OCI-LY1 (cell line): ENCODE results near the gene LRFN2.

ENCODE experiments used
- H2AFZ ChIP-seq: fragments of 200-600 bp; sonication (generic), shearing (Covaris generic); 2 replicates; pipeline ENCODE4 v1.6.0; 2014; ENCODE audit warnings: antibody characterized with exemption, mild to moderate bottlenecking, low read length
- H3F3A ChIP-seq: fragments of 200-600 bp; sonication (generic), shearing (Covaris generic); 2 replicates; pipeline ENCODE4 v1.6.0; 2014; ENCODE audit warnings: mild to moderate bottlenecking, antibody characterized with exemption, low read length, moderate library complexity; ENCODE audit not compliant: insufficient read depth
- H3K27ac ChIP-seq: fragments of 200-600 bp; sonication (generic); 2 replicates; pipeline ENCODE4 v1.5.1; 2014; ENCODE audit warnings: low read length, mixed run types, mild to moderate bottlenecking, low read depth; ENCODE audit not compliant: poor library complexity, severe bottlenecking
- H3K27me3 ChIP-seq: fragments of 200-600 bp; sonication (generic); 2 replicates; pipeline ENCODE4 v1.6.0; 2014; ENCODE audit warnings: antibody characterized with exemption, mild to moderate bottlenecking, low read length, moderate library complexity; ENCODE audit not compliant: insufficient read depth
- H3K36me3 ChIP-seq: fragments of 200-600 bp; sonication (generic); 2 replicates; pipeline ENCODE4 v1.6.1; 2014; ENCODE audit warnings: mild to moderate bottlenecking, antibody characterized with exemption, low read length, moderate library complexity, mixed read lengths; ENCODE audit not compliant: insufficient read depth
- H3K4me1 ChIP-seq: fragments of 200-600 bp; sonication (generic); 2 replicates; pipeline ENCODE4 v1.5.1; 2014; ENCODE audit warnings: mild to moderate bottlenecking, low read length, moderate library complexity; ENCODE audit not compliant: insufficient read depth, severe bottlenecking
- H3K4me2 ChIP-seq: fragments of 200-600 bp; sonication (generic), shearing (Covaris generic); 2 replicates; pipeline ENCODE4 v1.6.1; 2014; ENCODE audit warnings: low read length
- H3K4me3 ChIP-seq: fragments of 200-600 bp; sonication (generic); 2 replicates; pipeline ENCODE4 v1.5.1; 2014; ENCODE audit warnings: low read length, low read depth, mild to moderate bottlenecking, mixed read lengths; ENCODE audit not compliant: poor library complexity, severe bottlenecking
- H3K79me2 ChIP-seq: fragments of 200-600 bp; shearing (Covaris generic); 2 replicates; pipeline ENCODE4 v1.6.1; 2016; ENCODE audit warnings: mixed run types, low read length, mixed read lengths; ENCODE audit not compliant: insufficient read depth
- H3K9ac ChIP-seq: fragments of 200-600 bp; sonication (generic), shearing (Covaris generic); 2 replicates; pipeline ENCODE4 v1.6.1; 2014; ENCODE audit warnings: mild to moderate bottlenecking, low read length, mixed read lengths
- H3K9me2 ChIP-seq: fragments of 200-600 bp; sonication (generic), shearing (Covaris generic); 2 replicates; pipeline ENCODE4 v1.6.1; 2014; ENCODE audit warnings: low read depth, mild to moderate bottlenecking, low read length, mixed read lengths
- H3K9me3 ChIP-seq: fragments of 200-600 bp; shearing (Covaris generic); 2 replicates; pipeline ENCODE4 v1.6.1; 2014; ENCODE audit warnings: low read length, mixed read lengths
- H4K20me1 ChIP-seq: fragments of 200-600 bp; sonication (generic), shearing (Covaris generic); 2 replicates; pipeline ENCODE4 v1.6.0; 2016; ENCODE audit warnings: mild to moderate bottlenecking, low read length; ENCODE audit not compliant: insufficient read depth
- CTCF ChIP-seq: fragments of 200-600 bp; sonication (generic), shearing (Covaris generic); IDR thresholded peaks from 2 replicates; pipeline ENCODE4 v1.5.1; 2017; ENCODE audit warnings: mild to moderate bottlenecking, antibody characterized with exemption, low read length, moderate library complexity, mixed read lengths
- EZH2 ChIP-seq: fragments of 200-600 bp; sonication (generic), shearing (Covaris generic); IDR thresholded peaks from 2 replicates; pipeline ENCODE4 v1.8.0; 2017; ENCODE audit warnings: borderline replicate concordance, mixed run types, mild to moderate bottlenecking, antibody characterized with exemption, low read length, moderate library complexity, mixed read lengths

The LRFN2 gene

GRCh38 chr6:40380271-40380670 is 206.9 kb downstream of the LRFN2 start:
- Histone ChIP-seq H3K4me2 (no peak overlapping the region), H3K36me3 (no peaks in the 10 kb centered on the region), H3K4me1 (no peaks in the 10 kb centered on the region), H4K20me1 (no peaks in the 10 kb centered on the region), H3K9me2 (no peaks in the 10 kb centered on the region), H3F3A (no peaks in the 10 kb centered on the region), H3K79me2 (no peaks in the 10 kb centered on the region), H3K27ac (no peak overlapping the region), H2AFZ (no peak overlapping the region), H3K4me3 (no peak overlapping the region), H3K9ac (no peak overlapping the region), H3K27me3 (no peaks in the 10 kb centered on the region), H3K9me3 (no peaks in the 10 kb centered on the region)
- TF ChIP-seq CTCF (no peak), EZH2 (no peak)

DNA sequence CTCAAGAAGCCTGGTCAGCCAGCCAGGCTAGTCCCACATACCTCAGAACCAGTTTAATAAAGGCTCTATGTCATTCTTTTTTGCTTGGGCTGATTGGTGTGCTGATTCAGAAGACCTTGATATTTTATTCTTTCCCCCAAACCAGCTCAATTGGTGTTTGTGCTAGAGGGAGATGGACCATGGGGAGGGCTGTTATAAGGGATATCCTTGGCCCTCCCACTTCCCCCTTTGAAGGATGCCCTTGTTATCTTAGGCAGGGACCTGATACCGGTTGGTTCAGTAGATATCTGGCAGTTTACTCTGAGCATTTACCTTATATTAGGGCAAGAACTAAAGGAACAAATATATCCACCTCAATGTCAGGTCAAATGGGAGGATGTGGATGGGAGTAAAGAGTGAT is 207.4 kb downstream of the LRFN2 start:
- H3K9me3 ChIP-seq = no peaks in the 10 kb centered on the region

GRCh38 chr6:40378725-40379074 is 208.5 kb downstream of the LRFN2 start:
- H3K27ac ChIP-seq = no peak overlapping the region
- TF ChIP-seq CTCF (no peak), EZH2 (no peak)
- H3K4me1 ChIP-seq = no peaks in the 10 kb centered on the region
- no peak overlapping the region for H2AFZ ChIP-seq
- H3K9ac ChIP-seq = no peak overlapping the region
- H3K4me2 ChIP-seq = no peak overlapping the region
- no peaks in the 10 kb centered on the region for H3K9me2 ChIP-seq
- H3K4me3 ChIP-seq = no peak overlapping the region
- no peaks in the 10 kb centered on the region for H3K36me3 ChIP-seq
- no peaks in the 10 kb centered on the region for H3K79me2 ChIP-seq
- no peaks in the 10 kb centered on the region for H3K9me3 ChIP-seq
- no peaks in the 10 kb centered on the region for H3F3A ChIP-seq
- H4K20me1 ChIP-seq = no peaks in the 10 kb centered on the region
- H3K27me3 ChIP-seq = no peaks in the 10 kb centered on the region

More for the DNA sequence above, 207.4 kb downstream of the LRFN2 start:
- H3K27me3 ChIP-seq = no peaks in the 10 kb centered on the region
- H3K36me3 ChIP-seq = no peaks in the 10 kb centered on the region
- no peak overlapping the region for H3K4me2 ChIP-seq
- no peak overlapping the region for H3K27ac ChIP-seq
- H3K9ac ChIP-seq = no peak overlapping the region
- H3F3A ChIP-seq = no peaks in the 10 kb centered on the region
- no peaks in the 10 kb centered on the region for H3K4me1 ChIP-seq
- H3K79me2 ChIP-seq = no peaks in the 10 kb centered on the region
- H3K4me3 ChIP-seq = no peak overlapping the region
- TF ChIP-seq CTCF = no peak
- no peak for TF ChIP-seq EZH2
- H2AFZ ChIP-seq = no peak overlapping the region
- H3K9me2 ChIP-seq = no peaks in the 10 kb centered on the region
- no peaks in the 10 kb centered on the region for H4K20me1 ChIP-seq
